ENCODE measurements around the gene H2AZ1.

H2AZ1 gene

DNA sequence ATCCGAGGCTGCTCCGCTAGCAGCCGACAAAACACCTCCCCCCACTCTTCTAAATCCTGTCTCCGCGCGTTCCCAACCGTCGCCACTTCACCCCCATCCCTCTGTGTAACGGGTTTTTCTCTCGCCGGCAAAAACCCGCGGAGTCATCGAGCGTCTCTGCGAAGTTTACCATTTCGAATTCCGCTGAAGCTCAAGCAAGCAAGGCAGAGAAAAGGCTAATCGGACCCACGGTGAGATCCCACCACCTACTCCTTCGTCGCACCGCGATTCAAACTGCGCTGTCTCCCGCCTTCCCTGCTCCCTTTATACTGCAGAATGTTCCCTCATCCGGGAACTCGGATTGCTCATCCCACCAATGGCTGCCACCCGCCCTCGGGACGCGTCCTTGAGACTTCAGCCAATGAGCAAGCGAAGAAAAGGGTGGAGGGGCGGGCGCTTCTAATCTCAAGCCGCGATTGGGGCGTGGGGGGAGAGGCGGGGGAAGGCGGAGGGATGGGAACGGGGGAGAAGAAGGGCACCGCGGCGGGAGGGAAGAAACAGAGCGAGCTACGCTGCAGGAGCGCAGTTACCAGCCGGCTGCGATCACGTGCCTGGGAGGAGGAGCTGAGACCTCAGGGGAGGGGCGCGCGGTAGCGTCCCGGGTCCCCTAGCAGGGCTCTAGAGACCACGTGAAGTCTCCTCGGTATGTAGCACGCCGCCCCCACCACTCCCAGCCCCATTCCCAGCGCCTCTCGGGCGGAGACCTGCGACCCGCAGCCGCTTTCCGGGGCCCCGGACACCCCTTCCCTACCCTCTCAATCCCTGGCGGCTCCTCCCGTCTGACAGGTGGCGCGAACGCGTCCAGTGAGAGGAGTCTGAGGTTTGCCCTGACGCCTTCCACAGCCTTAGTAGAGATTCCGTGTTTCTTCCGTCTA lies at the start of gene H2AZ1:
Gene H2AZ1, minus strand, starts transcription at position 277 of the 914 bp plus-strand sequence. Its CDS starts 105 bp downstream, at position 172.
- in situ Hi-C loops (cut with MboI; ENCODE audit: low pct_unique_long_range_greater_than_20kb, low sequenced_read_pairs, unreplicated experiment): loop anchor here (10.0 kb wide), 1 partner anchor 135 kb away; the partner anchor contains the start of gene DAPP1
- peak; percentile 97 for DNase-seq (ENCODE audit: low spot score)
- TF ChIP-seq, protein P1, sequence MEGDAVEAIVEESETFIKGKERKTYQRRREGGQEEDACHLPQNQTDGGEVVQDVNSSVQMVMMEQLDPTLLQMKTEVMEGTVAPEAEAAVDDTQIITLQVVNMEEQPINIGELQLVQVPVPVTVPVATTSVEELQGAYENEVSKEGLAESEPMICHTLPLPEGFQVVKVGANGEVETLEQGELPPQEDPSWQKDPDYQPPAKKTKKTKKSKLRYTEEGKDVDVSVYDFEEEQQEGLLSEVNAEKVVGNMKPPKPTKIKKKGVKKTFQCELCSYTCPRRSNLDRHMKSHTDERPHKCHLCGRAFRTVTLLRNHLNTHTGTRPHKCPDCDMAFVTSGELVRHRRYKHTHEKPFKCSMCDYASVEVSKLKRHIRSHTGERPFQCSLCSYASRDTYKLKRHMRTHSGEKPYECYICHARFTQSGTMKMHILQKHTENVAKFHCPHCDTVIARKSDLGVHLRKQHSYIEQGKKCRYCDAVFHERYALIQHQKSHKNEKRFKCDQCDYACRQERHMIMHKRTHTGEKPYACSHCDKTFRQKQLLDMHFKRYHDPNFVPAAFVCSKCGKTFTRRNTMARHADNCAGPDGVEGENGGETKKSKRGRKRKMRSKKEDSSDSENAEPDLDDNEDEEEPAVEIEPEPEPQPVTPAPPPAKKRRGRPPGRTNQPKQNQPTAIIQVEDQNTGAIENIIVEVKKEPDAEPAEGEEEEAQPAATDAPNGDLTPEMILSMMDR (IDR thresholded peaks at IDR 0.05; ENCODE audit: extremely low read depth, insufficient read depth, missing control alignments): no peak

DNA sequence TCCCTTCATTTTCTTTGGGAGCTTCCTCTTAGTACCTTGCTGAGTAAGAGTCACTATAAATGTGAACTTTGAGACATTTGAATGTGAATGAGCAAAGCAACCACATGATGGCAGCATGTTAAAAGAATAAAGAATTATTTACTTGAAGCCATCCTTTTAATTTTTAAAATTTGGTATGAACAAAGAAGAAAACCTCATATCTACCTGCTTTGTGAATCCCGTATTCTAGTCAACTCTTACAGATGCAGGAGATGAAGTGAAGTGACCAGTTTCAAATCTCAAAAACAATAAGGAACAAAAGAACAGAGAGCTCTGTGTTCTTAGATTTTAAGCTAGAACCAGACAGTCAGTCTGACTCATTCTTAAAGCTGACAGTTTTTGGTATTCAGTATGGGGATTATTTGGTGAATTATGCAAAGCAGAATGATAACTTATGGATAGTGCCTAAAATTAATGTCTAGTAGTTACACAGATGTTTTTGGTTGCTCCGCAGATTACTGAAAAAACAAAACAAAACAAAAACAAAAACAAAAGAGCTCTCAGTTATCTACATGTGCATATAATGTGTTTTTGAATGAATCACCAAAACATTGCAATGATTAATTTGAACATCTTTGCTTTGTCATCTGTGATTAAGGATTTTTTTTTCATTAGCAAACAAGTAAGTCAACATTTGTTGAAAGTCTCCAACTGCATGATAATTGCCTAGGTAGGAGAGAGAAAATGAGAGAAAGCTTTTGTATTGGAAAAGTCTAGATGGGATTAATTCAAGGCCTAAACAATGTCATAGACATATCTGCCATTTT lies 48.2 kb upstream of the H2AZ1 start:
- TF ChIP-seq, protein P1 (IDR thresholded peaks at IDR 0.05; ENCODE audit: extremely low read depth, insufficient read depth, missing control alignments): peak; percentile 44
- in situ Hi-C loops (cut with MboI; ENCODE audit: low pct_unique_long_range_greater_than_20kb, low sequenced_read_pairs, unreplicated experiment): no loop called here
- peak; percentile 32 for DNase-seq (ENCODE audit: low spot score)

DNA sequence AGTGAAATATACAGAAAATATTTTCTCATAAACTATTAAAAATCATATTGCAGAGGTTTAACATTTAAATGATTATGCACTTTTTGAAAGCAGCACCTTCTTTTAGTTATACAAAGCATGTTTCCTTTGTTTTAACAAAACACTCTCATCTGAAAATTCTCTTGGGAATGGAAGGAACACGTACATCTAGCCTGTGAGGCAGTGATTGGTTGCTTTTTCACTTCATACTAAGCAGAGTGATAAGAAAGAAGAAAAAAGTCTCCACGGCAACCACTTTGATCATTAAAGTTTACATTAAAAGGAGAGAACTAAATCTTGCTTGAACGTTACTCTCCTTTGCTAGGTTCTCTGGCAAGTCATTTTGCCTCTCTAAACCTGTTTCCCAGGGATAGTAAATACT lies 41.7 kb upstream of the H2AZ1 start:
- TF ChIP-seq, protein P1 (IDR thresholded peaks at IDR 0.05; ENCODE audit: extremely low read depth, insufficient read depth, missing control alignments): no peak
- in situ Hi-C loops (cut with MboI; ENCODE audit: low pct_unique_long_range_greater_than_20kb, low sequenced_read_pairs, unreplicated experiment): no loop called here
- DNase-seq (ENCODE audit: low spot score): no peak

DNA sequence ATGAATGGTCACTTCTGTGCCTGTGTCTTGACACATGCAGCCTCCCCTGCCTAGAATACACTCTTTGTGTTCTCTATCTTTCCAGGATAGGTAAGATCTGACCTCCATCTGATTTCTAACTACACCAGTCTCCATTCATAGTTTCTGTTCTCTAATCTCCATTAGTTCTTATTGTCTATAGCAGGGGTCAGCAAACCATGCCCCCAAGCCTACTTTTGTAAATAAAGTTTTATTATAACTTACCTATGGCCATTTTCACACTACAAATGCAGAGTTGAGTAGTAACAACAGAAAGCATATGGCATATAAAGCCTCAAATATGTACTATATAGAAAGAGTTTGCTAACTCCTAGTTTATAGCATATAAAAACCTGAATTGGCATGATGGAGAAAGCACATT lies 37.6 kb upstream of the H2AZ1 start:
- TF ChIP-seq, protein P1 (IDR thresholded peaks at IDR 0.05; ENCODE audit: extremely low read depth, insufficient read depth, missing control alignments): no peak
- DNase-seq (ENCODE audit: low spot score): no peak
- in situ Hi-C loops (cut with MboI; ENCODE audit: low pct_unique_long_range_greater_than_20kb, low sequenced_read_pairs, unreplicated experiment): no loop called here

DNA sequence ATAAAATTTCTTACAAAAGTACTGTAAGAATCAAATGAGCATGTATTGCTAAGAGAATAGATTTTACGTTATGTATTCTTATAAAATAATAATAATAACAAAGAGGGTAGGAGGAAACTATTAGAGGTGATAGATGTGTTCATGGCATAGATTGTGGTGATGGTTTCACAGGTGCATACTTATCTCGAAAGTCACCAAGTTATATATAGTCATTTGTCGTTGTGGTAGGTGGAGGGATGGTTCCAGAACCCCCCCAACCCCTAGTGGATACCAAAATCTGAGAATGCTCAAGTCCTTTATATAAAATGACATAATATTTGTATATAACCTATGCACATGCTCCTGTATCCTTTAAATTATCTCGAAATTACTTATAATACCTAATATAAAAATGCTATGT lies 36.7 kb upstream of the H2AZ1 start:
- TF ChIP-seq, protein P1 (IDR thresholded peaks at IDR 0.05; ENCODE audit: extremely low read depth, insufficient read depth, missing control alignments): no peak
- no peak for DNase-seq (ENCODE audit: low spot score)
- in situ Hi-C loops (cut with MboI; ENCODE audit: low pct_unique_long_range_greater_than_20kb, low sequenced_read_pairs, unreplicated experiment): no loop called here

DNA sequence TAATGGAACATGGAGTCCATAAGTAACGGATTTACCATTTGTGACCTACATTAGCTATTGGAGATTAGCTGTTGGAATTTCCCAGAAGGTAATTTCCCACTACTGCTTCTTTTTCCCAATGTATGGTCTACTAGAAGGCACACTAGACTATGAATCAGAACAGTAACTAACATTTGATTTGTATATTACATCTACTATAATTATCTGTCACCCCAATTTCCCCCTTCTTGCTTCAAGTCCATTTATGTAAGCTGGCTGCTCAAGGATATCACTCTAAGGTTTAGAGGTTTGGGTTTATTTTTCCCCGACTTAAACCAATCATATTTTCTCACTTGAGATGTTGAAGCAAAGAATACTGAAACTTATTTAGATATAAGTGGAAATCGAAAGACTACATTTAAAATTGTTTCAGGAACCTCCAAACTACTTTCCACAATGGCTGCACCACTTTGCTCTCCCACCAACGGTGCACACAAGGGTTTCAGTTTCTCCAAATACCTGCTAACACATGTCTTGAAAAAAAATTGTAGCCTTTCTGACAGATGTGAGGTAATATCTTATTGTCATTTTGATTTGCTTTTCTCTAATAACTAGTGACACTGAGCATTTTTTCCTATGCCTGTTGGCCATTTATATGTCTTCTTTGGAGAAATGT lies 33.3 kb upstream of the H2AZ1 start:
- TF ChIP-seq, protein P1 (IDR thresholded peaks at IDR 0.05; ENCODE audit: extremely low read depth, insufficient read depth, missing control alignments): no peak
- no peak for DNase-seq (ENCODE audit: low spot score)
- in situ Hi-C loops (cut with MboI; ENCODE audit: low pct_unique_long_range_greater_than_20kb, low sequenced_read_pairs, unreplicated experiment): no loop called here

All from GM13977 (cell line).